Right hindlimb (tissue), 1 donor: ENCODE measurements around the gene WDR72.
A peak's percentile ranks its signal among the peaks of the same experiment; 100 is the strongest.

Experiments used
- DNase-seq: peaks from one replicate; pipeline ENCODE4 v3.0.0-alpha.2; 2018

WDR72 gene

GRCh38 chr15:53527996-53528395, 231.5 kb downstream of the WDR72 start:
- DNase-seq, result no peak

- DNase-seq, result no peak
Observed at GRCh38 chr15:53525894-53526293, 233.6 kb downstream of the WDR72 start.

- DNase-seq, result peak; percentile 24
Observed at GRCh38 chr15:53522991-53523390, 236.5 kb downstream of the WDR72 start.

GRCh38 chr15:53520996-53521395, 238.5 kb downstream of the WDR72 start:
- DNase-seq, result no peak

GRCh38 chr15:53513431-53513830, 246.0 kb downstream of the WDR72 start:
- no peak for DNase-seq

- DNase-seq, result no peak
Observed at GRCh38 chr15:53512029-53512428, 247.4 kb downstream of the WDR72 start.

GRCh38 chr15:53511175-53511574, 248.3 kb downstream of the WDR72 start:
- DNase-seq, result no peak

GRCh38 chr15:53506370-53506769, 253.1 kb downstream of the WDR72 start:
- no peak for DNase-seq

- DNase-seq, result no peak
Observed at GRCh38 chr15:53498996-53499395, 260.5 kb downstream of the WDR72 start.

GRCh38 chr15:53490341-53490740, 269.1 kb downstream of the WDR72 start:
- DNase-seq, result no peak

GRCh38 chr15:53482055-53482454, 277.4 kb downstream of the WDR72 start:
- DNase-seq, result no peak

GRCh38 chr15:53477981-53478766, 281.3 kb downstream of the WDR72 start:
- DNase-seq, result no peak

- DNase-seq, result no peak
Observed at GRCh38 chr15:53473886-53474285, 285.6 kb downstream of the WDR72 start.

- no peak for DNase-seq
Observed at GRCh38 chr15:53473435-53473834, 286.0 kb downstream of the WDR72 start.

- no peak for DNase-seq
Observed at GRCh38 chr15:53472883-53473282, 286.6 kb downstream of the WDR72 start.

GRCh38 chr15:53472210-53472609, 287.3 kb downstream of the WDR72 start:
- no peak for DNase-seq

- DNase-seq, result no peak
Observed at GRCh38 chr15:53470743-53471142, 288.7 kb downstream of the WDR72 start.

- no peak for DNase-seq
Observed at GRCh38 chr15:53469422-53469821, 290.0 kb downstream of the WDR72 start.
